Transverse colon (tissue), 4 donors: ENCODE measurements around the gene RAB40C. TPM values are rescaled to one million over a fixed set of nuclear protein-coding genes. Genes with fewer than 3 reads are reported as not detected.

ENCODE experiments used
- DNase-seq: peaks from one replicate; pipeline ENCODE4 v3.0.0-alpha.2; 2019
- H3K27ac ChIP-seq, 4 donors: fragments of 200-600 bp; sonication (generic); 2 replicates each; pipeline ENCODE4 v1.5.1; 2016 to 2018; ENCODE audit warnings: inconsistent platforms in 4 of 4
- H3K27me3 ChIP-seq: fragments of 200-600 bp; sonication (generic); 2 replicates; pipeline ENCODE4 v1.5.1; 2017; ENCODE audit warnings: inconsistent platforms
- H3K36me3 ChIP-seq, 4 donors: fragments of 200-600 bp; sonication (generic); 2 replicates each; pipeline ENCODE4 v1.5.1; 2017 to 2019; ENCODE audit warnings: inconsistent platforms in 4 of 4
- H3K4me1 ChIP-seq, 4 donors: fragments of 200-600 bp; sonication (generic); 2 replicates each; pipeline ENCODE4 v1.5.1; 2017 to 2020; ENCODE audit warnings: inconsistent platforms in 4 of 4
- H3K4me3 ChIP-seq, 4 donors: fragments of 200-600 bp; sonication (generic); 1 replicate in 1 of 4; 2 replicates in 3 of 4; pipeline versions ENCODE4 v1.5.1 to v1.6.1; 2017 to 2019; ENCODE audit warnings: inconsistent platforms in 4 of 4
- H3K9me3 ChIP-seq, 2 donors: fragments of 200-600 bp; sonication (generic); 2 replicates each; pipeline ENCODE4 v1.5.1; 2017 to 2019; ENCODE audit warnings: inconsistent platforms in 2 of 2
- CTCF ChIP-seq, 5 experiments: fragments of 200-600 bp in 3 of 5; fragments of 450-650 bp in 2 of 5; sonication (generic) in 3 of 5; IDR thresholded peaks; 1 replicate in 2 of 5; 2 replicates in 3 of 5; pipeline ENCODE4 v1.5.1; 2016 to 2017; ENCODE audit warnings: antibody characterized with exemption in 5 of 5, inconsistent platforms in 3 of 5, mild to moderate bottlenecking in 2 of 5, moderate library complexity in 1 of 5
- EP300 ChIP-seq: sonication (generic); formaldehyde crosslinking; IDR thresholded peaks from one replicate; pipeline ENCODE4 v1.6.1; 2017; ENCODE audit warnings: antibody characterized with exemption, low read depth
- POLR2A ChIP-seq: fragments of 450-650 bp; IDR thresholded peaks from one replicate; pipeline ENCODE4 v1.6.1; 2016; ENCODE audit warnings: antibody characterized with exemption, mild to moderate bottlenecking, moderate library complexity
- POLR2AphosphoS5 ChIP-seq, 3 donors: sonication (generic); formaldehyde crosslinking; IDR thresholded peaks; one replicate each; pipeline ENCODE4 v1.6.1; 2016; ENCODE audit warnings: antibody characterized with exemption in 3 of 3
- WGBS, 2 donors: methylation state at CpG; one replicate each; pipeline ENCODE4 v1.1.5; 2018; ENCODE audit warnings: low coverage in 1 of 2; 5-methylcytosine and 5-hydroxymethylcytosine counted together
- in situ Hi-C, 4 donors: fragments of 200-750 bp; cut with MboI; loops; one replicate each; pipeline versions ENCODE4 v1.15.0 to v1.15.1; 2017; ENCODE audit warnings: low sequenced_read_pairs in 3 of 4, low pct_ligation_motif_present in 1 of 4, low pct_unique_long_range_greater_than_20kb in 1 of 4
- intact Hi-C: fragments of 100-400 bp; cut with DNase I; formaldehyde crosslinking; loops from one replicate; pipeline ENCODE4 v1.15.1; 2023; ENCODE audit warnings: low total_unique reads
- total RNA-seq, 4 donors: library from RNA; depleted of rRNA; stranded (reverse); fragments of >200 nt; gene quantifications; one replicate each; pipeline ENCODE4 v1.1.0, GENCODE V29; 2016

RAB40C gene
- total RNA-seq, 4 donors from 2014 or later: 54.8 to 111 (median 83.5) TPM

GRCh38 chr16:662597-662996 is 72.7 kb downstream of the RAB40C start:
- H3K4me1 ChIP-seq: peaks cover 14 to 20% (median 16%) of the 10 kb centered on the region in 4 donors
- no peaks in the 10 kb centered on the region for H3K27me3 ChIP-seq
- no peaks in the 10 kb centered on the region for H3K36me3 ChIP-seq
- intact Hi-C loops: loop anchor here (5.0 kb wide), 1 partner anchor 85 kb away; no protein-coding TSS in a partner anchor
- WGBS, 2 donors: 94% methylated on average over 21 of the region's 21 CpGs; no CpG with 5 or more reads in 1 of the 2 donors
- DNase-seq: no peak
- in situ Hi-C loops: no loop called here
- H3K9me3 ChIP-seq: no peaks in the 10 kb centered on the region
- no peak overlapping the region for H3K27ac ChIP-seq
- TF ChIP-seq POLR2AphosphoS5 (IDR thresholded peaks at IDR 0.05) (no peak), CTCF (IDR thresholded peaks at IDR 0.05) (no peak), POLR2A (no peak), EP300 (no peak)
- no peak overlapping the region for H3K4me3 ChIP-seq

GRCh38 chr16:666572-666971 is 76.7 kb downstream of the RAB40C start:
- DNase-seq: no peak
- Histone ChIP-seq H3K36me3 (peaks cover 0 to 17% (median 5%) of the 10 kb centered on the region in 4 donors), H3K9me3 (no peaks in the 10 kb centered on the region), H3K27me3 (no peaks in the 10 kb centered on the region), H3K4me1 (peaks cover 9 to 20% (median 15%) of the 10 kb centered on the region in 4 donors), H3K4me3 (no peak overlapping the region), H3K27ac (no peak overlapping the region)
- in situ Hi-C loops: no loop called here
- no peak for TF ChIP-seq POLR2AphosphoS5 (IDR thresholded peaks at IDR 0.05)
- TF ChIP-seq EP300: no peak
- TF ChIP-seq POLR2A: no peak
- TF ChIP-seq CTCF (IDR thresholded peaks at IDR 0.05): no peak
- 74% methylated on average over 10 of the region's 13 CpGs; no CpG with 5 or more reads in 1 of the 2 donors for WGBS, 2 donors
- intact Hi-C loops: no loop called here

GRCh38 chr16:667113-667779 is 77.4 kb downstream of the RAB40C start:
- no peaks in the 10 kb centered on the region for H3K27me3 ChIP-seq
- peak overlapping the region; percentile 89 to 94 (median 90) for H3K27ac ChIP-seq
- TF ChIP-seq POLR2A (no peak), CTCF (IDR thresholded peaks at IDR 0.05) (no peak), POLR2AphosphoS5 (IDR thresholded peaks at IDR 0.05) (no peak), EP300 (no peak)
- 74% methylated on average over 20 of the region's 22 CpGs; no CpG with 5 or more reads in 1 of the 2 donors for WGBS, 2 donors
- no peak for DNase-seq
- in situ Hi-C loops: no loop called here
- peaks cover 9 to 20% (median 15%) of the 10 kb centered on the region in 4 donors for H3K4me1 ChIP-seq
- H3K36me3 ChIP-seq: peaks cover 0 to 22% (median 5%) of the 10 kb centered on the region in 4 donors
- no peak overlapping the region for H3K4me3 ChIP-seq
- intact Hi-C loops: no loop called here
- H3K9me3 ChIP-seq: no peaks in the 10 kb centered on the region

- H3K4me1 ChIP-seq: peaks cover 9 to 20% (median 15%) of the 10 kb centered on the region in 4 donors
- in situ Hi-C loops (no loop called here), intact Hi-C loops (no loop called here)
- H3K27me3 ChIP-seq: no peaks in the 10 kb centered on the region
- H3K9me3 ChIP-seq: no peaks in the 10 kb centered on the region
- peak; percentile 57 to 94 (median 71) for TF ChIP-seq CTCF (IDR thresholded peaks at IDR 0.05)
- TF ChIP-seq POLR2A: peak; percentile 81
- TF ChIP-seq POLR2AphosphoS5 (IDR thresholded peaks at IDR 0.05): peak; percentile 71 to 89 (median 82)
- TF ChIP-seq EP300: no peak
- peak within 1 kb of the TSS; percentile 89 to 94 (median 90) for H3K27ac ChIP-seq
- DNase-seq: peak; percentile 96
- peak within 1 kb of the TSS; percentile 80 to 99 (median 88) for H3K4me3 ChIP-seq
- H3K36me3 ChIP-seq: peaks cover 0 to 26% (median 5%) of the 10 kb centered on the region in 4 donors
- WGBS, 2 donors: 1% methylated on average over 16 of the region's 78 CpGs; no CpG with 5 or more reads in 1 of the 2 donors
Measured at GRCh38 chr16:667780-668518, 78.1 kb downstream of the RAB40C start, which contains the start of gene RHOT2. Gene RHOT2 (plus strand): TSS chr16:668132. CDS start chr16:668200, 68 bp downstream.
